ENCODE results near the gene PERCC1.

Gene PERCC1

GRCh38 chr16:1450218-1450617 is 19.3 kb downstream of the PERCC1 start:
- no peak for DNase-seq (ENCODE audit: low spot score)

- DNase-seq (ENCODE audit: low spot score), result no peak
These were observed 20.0 kb downstream of the PERCC1 start for GRCh38 chr16:1450841-1451240.

- no peak for DNase-seq (ENCODE audit: low spot score)
These were observed 21.0 kb downstream of the PERCC1 start for GRCh38 chr16:1451702-1452392.

- no peak for DNase-seq (ENCODE audit: low spot score)
These were observed 21.7 kb downstream of the PERCC1 start for GRCh38 chr16:1452530-1452929.

- no peak for DNase-seq (ENCODE audit: low spot score)
These were observed 22.4 kb downstream of the PERCC1 start for GRCh38 chr16:1453316-1453715.

GRCh38 chr16:1454561-1454960 is 23.7 kb downstream of the PERCC1 start:
- no peak for DNase-seq (ENCODE audit: low spot score)

GRCh38 chr16:1455190-1456171 is 24.6 kb downstream of the PERCC1 start:
- DNase-seq (ENCODE audit: low spot score), result no peak

GRCh38 chr16:1456951-1457350 is 26.1 kb downstream of the PERCC1 start:
- no peak for DNase-seq (ENCODE audit: low spot score)

GRCh38 chr16:1457489-1458245 is 26.8 kb downstream of the PERCC1 start:
- no peak for DNase-seq (ENCODE audit: low spot score)

- peak; percentile 8 for DNase-seq (ENCODE audit: low spot score)
These were observed 27.6 kb downstream of the PERCC1 start for GRCh38 chr16:1458336-1458976.

- DNase-seq (ENCODE audit: low spot score), result no peak
These were observed 28.1 kb downstream of the PERCC1 start for GRCh38 chr16:1458977-1459341.

- DNase-seq (ENCODE audit: low spot score), result no peak
These were observed 29.1 kb downstream of the PERCC1 start for GRCh38 chr16:1459967-1460366.

GRCh38 chr16:1460602-1461138 is 29.8 kb downstream of the PERCC1 start:
- DNase-seq (ENCODE audit: low spot score), result no peak

GRCh38 chr16:1461146-1461545 is 30.3 kb downstream of the PERCC1 start:
- no peak for DNase-seq (ENCODE audit: low spot score)

- no peak for DNase-seq (ENCODE audit: low spot score)
These were observed 33.5 kb downstream of the PERCC1 start for GRCh38 chr16:1464196-1464893.

- DNase-seq (ENCODE audit: low spot score), result no peak
These were observed 34.2 kb downstream of the PERCC1 start for GRCh38 chr16:1464894-1465566.

GRCh38 chr16:1465567-1465915 is 34.7 kb downstream of the PERCC1 start:
- DNase-seq (ENCODE audit: low spot score), result no peak

- DNase-seq (ENCODE audit: low spot score), result no peak
These were observed 35.2 kb downstream of the PERCC1 start for GRCh38 chr16:1466054-1466453.

- DNase-seq (ENCODE audit: low spot score), result no peak
These were observed 36.2 kb downstream of the PERCC1 start for GRCh38 chr16:1466968-1467521.

- no peak for DNase-seq (ENCODE audit: low spot score)
These were observed 37.5 kb downstream of the PERCC1 start for GRCh38 chr16:1468426-1468810.
